Loucy (cell line): ENCODE results near the gene FAM237A.

Experiments
- H2AFZ ChIP-seq: fragments of 200-600 bp; sonication (generic); 2 replicates; pipeline ENCODE4 v1.6.0; 2016; ENCODE audit warnings: antibody characterized with exemption, mild to moderate bottlenecking, low read length, moderate library complexity
- H3F3A ChIP-seq: fragments of 200-600 bp; 2 replicates; pipeline ENCODE4 v1.6.0; 2016; ENCODE audit warnings: antibody characterized with exemption, low read depth, mild to moderate bottlenecking
- H3K27me3 ChIP-seq: fragments of 200-600 bp; sonication (generic); 2 replicates; pipeline ENCODE4 v1.6.1; 2014; ENCODE audit warnings: low read length, mild to moderate bottlenecking; ENCODE audit not compliant: insufficient read depth, poor library complexity, severe bottlenecking
- H3K36me3 ChIP-seq: fragments of 200-600 bp; sonication (generic); 2 replicates; pipeline ENCODE4 v1.6.1; 2016; ENCODE audit warnings: low read length; ENCODE audit not compliant: insufficient read depth
- H3K4me1 ChIP-seq: fragments of 200-600 bp; sonication (generic); 2 replicates; pipeline ENCODE4 v1.5.1; 2014; ENCODE audit warnings: low read length, mild to moderate bottlenecking; ENCODE audit not compliant: insufficient read depth, poor library complexity, severe bottlenecking
- H3K4me2 ChIP-seq: fragments of 200-600 bp; sonication (generic); 2 replicates; pipeline ENCODE4 v1.6.0; 2014; ENCODE audit warnings: antibody characterized with exemption, low read length, low read depth, mild to moderate bottlenecking; ENCODE audit not compliant: poor library complexity, severe bottlenecking
- H3K4me3 ChIP-seq: fragments of 200-600 bp; sonication (generic); 2 replicates; pipeline ENCODE4 v1.5.1; 2014; ENCODE audit warnings: low read length, mild to moderate bottlenecking, mixed read lengths; ENCODE audit not compliant: poor library complexity, severe bottlenecking
- H3K79me2 ChIP-seq: fragments of 200-600 bp; sonication (generic); 2 replicates; pipeline ENCODE4 v1.6.1; 2014; ENCODE audit warnings: low read length; ENCODE audit not compliant: insufficient read depth
- H3K9ac ChIP-seq: fragments of 200-600 bp; sonication (generic); 2 replicates; pipeline ENCODE4 v1.6.0; 2014; ENCODE audit warnings: mild to moderate bottlenecking, low read depth, low read length, moderate library complexity; ENCODE audit not compliant: poor library complexity, severe bottlenecking
- H3K9me2 ChIP-seq: fragments of 200-600 bp; sonication (generic); replicated peaks from 2 replicates; pipeline ENCODE4 v1.6.1; 2016; ENCODE audit warnings: low read depth, low read length, mixed read lengths
- H3K9me3 ChIP-seq: fragments of 200-600 bp; sonication (generic); 2 replicates; pipeline ENCODE4 v1.6.1; 2014; ENCODE audit warnings: mild to moderate bottlenecking, antibody characterized with exemption, low read length, low read depth; ENCODE audit not compliant: insufficient read depth
- H4K20me1 ChIP-seq: fragments of 200-600 bp; sonication (generic); 2 replicates; pipeline ENCODE4 v1.6.0; 2014; ENCODE audit warnings: antibody characterized with exemption, low read length, mild to moderate bottlenecking; ENCODE audit not compliant: insufficient read depth, poor library complexity, severe bottlenecking
- CTCF ChIP-seq: fragments of 200-600 bp; sonication (generic); conservative IDR thresholded peaks from 2 replicates; pipeline ENCODE4 v1.5.1; 2014; ENCODE audit warnings: mild to moderate bottlenecking, antibody characterized with exemption, low read length
- EZH2phosphoT487 ChIP-seq: fragments of 200-600 bp; IDR thresholded peaks from 2 replicates; pipeline ENCODE4 v1.6.1; 2018; ENCODE audit warnings: antibody characterized with exemption, mild to moderate bottlenecking, moderate library complexity, borderline replicate concordance

The FAM237A gene

GRCh38 chr2:206642075-206643025 lies at the start of gene FAM237A:
TSS of gene FAM237A (plus strand) at chr2:206642487. CDS start at chr2:206644237, 1,750 bp downstream.
- Histone ChIP-seq H3K79me2 (no peaks in the 10 kb centered on the region), H3K4me2 (no peak within 1 kb of the TSS), H3K27me3 (no peaks in the 10 kb centered on the region), H3K9me2 (no peaks in the 10 kb centered on the region), H3K9me3 (no peaks in the 10 kb centered on the region), H3K4me3 (no peak within 1 kb of the TSS), H3K9ac (no peak within 1 kb of the TSS), H3F3A (no peaks in the 10 kb centered on the region), H3K4me1 (no peaks in the 10 kb centered on the region), H3K36me3 (no peaks in the 10 kb centered on the region), H2AFZ (no peak within 1 kb of the TSS), H4K20me1 (no peaks in the 10 kb centered on the region)
- TF ChIP-seq EZH2phosphoT487: no peak
- TF ChIP-seq CTCF: no peak

GRCh38 chr2:206597717-206598218 lies 44.5 kb upstream of the FAM237A start:
- TF ChIP-seq EZH2phosphoT487: no peak
- TF ChIP-seq CTCF: no peak
- no peak overlapping the region for H3K9ac ChIP-seq

GRCh38 chr2:206603243-206603642 lies 39.0 kb upstream of the FAM237A start:
- no peak overlapping the region for H3K4me2 ChIP-seq
- H3K9me2 ChIP-seq: no peaks in the 10 kb centered on the region
- no peaks in the 10 kb centered on the region for H3F3A ChIP-seq
- no peaks in the 10 kb centered on the region for H3K79me2 ChIP-seq
- H3K4me3 ChIP-seq: no peak overlapping the region
- H3K9ac ChIP-seq: no peak overlapping the region
- H3K9me3 ChIP-seq: no peaks in the 10 kb centered on the region
- H3K27me3 ChIP-seq: no peaks in the 10 kb centered on the region
- no peak for TF ChIP-seq CTCF
- TF ChIP-seq EZH2phosphoT487: no peak
- H2AFZ ChIP-seq: no peak overlapping the region
- H3K4me1 ChIP-seq: no peaks in the 10 kb centered on the region
- no peaks in the 10 kb centered on the region for H4K20me1 ChIP-seq
- no peaks in the 10 kb centered on the region for H3K36me3 ChIP-seq

More at GRCh38 chr2:206597717-206598218, 44.5 kb upstream of the FAM237A start:
- Histone ChIP-seq H4K20me1 (no peaks in the 10 kb centered on the region), H3K4me3 (no peak overlapping the region), H3K9me3 (no peaks in the 10 kb centered on the region), H3K4me1 (no peaks in the 10 kb centered on the region), H3K27me3 (no peaks in the 10 kb centered on the region), H3K79me2 (no peaks in the 10 kb centered on the region), H3F3A (no peaks in the 10 kb centered on the region), H3K9me2 (no peaks in the 10 kb centered on the region), H2AFZ (no peak overlapping the region), H3K4me2 (no peak overlapping the region), H3K36me3 (no peaks in the 10 kb centered on the region)
